ENCODE data around the gene SKAP1. TPM values are rescaled to one million over a fixed set of nuclear protein-coding genes. Genes with fewer than 3 reads are reported as not detected.

SKAP1 gene
- total RNA-seq, 1 donor from 2014 or later = 0.49 TPM

GRCh38 chr17:48240562-48241130 is 189.4 kb downstream of the SKAP1 start:
- Mint-ChIP-seq H3K27me3 (ENCODE audit: low read depth) (peaks cover 5% of the 10 kb centered on the region), H3K27ac (ENCODE audit: unreplicated experiment) (no peak overlapping the region), H3K4me1 (peaks cover 39% of the 10 kb centered on the region), H3K36me3 (ENCODE audit: low read depth) (no peaks in the 10 kb centered on the region), H3K9me3 (peaks cover 4% of the 10 kb centered on the region), H3K4me3 (no peak overlapping the region)
- TF ChIP-seq, protein P1, sequence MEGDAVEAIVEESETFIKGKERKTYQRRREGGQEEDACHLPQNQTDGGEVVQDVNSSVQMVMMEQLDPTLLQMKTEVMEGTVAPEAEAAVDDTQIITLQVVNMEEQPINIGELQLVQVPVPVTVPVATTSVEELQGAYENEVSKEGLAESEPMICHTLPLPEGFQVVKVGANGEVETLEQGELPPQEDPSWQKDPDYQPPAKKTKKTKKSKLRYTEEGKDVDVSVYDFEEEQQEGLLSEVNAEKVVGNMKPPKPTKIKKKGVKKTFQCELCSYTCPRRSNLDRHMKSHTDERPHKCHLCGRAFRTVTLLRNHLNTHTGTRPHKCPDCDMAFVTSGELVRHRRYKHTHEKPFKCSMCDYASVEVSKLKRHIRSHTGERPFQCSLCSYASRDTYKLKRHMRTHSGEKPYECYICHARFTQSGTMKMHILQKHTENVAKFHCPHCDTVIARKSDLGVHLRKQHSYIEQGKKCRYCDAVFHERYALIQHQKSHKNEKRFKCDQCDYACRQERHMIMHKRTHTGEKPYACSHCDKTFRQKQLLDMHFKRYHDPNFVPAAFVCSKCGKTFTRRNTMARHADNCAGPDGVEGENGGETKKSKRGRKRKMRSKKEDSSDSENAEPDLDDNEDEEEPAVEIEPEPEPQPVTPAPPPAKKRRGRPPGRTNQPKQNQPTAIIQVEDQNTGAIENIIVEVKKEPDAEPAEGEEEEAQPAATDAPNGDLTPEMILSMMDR (conservative IDR thresholded peaks at IDR 0.05) = no peak
- no peak for DNase-seq (ENCODE audit: low read depth, low spot score)

DNA sequence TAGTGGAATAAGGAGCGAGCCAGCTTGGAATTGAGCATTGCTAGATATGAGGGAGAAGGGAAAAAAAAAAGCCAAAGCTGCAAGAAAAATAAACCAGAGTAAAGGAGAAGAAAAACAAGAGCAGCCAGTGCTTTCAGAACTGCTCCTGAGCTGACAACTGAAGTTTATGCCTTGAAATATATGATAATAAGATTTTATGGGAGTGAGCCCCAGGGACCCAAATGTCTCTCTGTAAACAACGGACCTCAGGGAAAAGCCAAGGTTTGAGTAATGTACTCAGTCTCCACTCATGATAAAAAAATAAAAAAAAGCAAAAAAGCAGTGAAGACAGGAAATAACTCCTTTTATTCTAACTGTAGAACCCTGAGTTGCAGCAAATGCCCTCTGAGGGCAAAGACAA is 189.9 kb downstream of the SKAP1 start:
- peaks cover 4% of the 10 kb centered on the region for H3K9me3 Mint-ChIP-seq
- H3K27ac Mint-ChIP-seq (ENCODE audit: unreplicated experiment) = no peak overlapping the region
- no peak for DNase-seq (ENCODE audit: low read depth, low spot score)
- H3K27me3 Mint-ChIP-seq (ENCODE audit: low read depth) = peaks cover 10% of the 10 kb centered on the region
- no peak overlapping the region for H3K4me3 Mint-ChIP-seq
- TF ChIP-seq, protein P1 (conservative IDR thresholded peaks at IDR 0.05) = no peak
- H3K36me3 Mint-ChIP-seq (ENCODE audit: low read depth) = no peaks in the 10 kb centered on the region
- H3K4me1 Mint-ChIP-seq = peaks cover 39% of the 10 kb centered on the region

DNA sequence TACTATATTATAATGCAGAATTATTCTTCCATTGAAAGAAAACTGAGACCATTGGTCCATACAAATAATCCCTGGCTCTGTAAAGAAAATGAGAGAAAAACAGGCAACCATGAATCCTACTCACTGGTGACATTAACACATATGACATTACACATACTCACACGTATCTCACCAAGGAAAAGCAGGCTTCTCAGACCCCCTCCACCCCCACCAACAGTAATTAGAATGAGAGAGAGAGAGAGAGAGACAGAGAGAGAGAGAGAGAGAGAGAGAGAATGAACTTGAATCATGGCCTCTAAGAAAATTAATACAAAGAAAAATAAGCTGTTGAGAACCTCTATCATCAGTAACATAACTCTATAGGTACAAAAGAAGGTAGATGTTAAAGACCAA is 190.4 kb downstream of the SKAP1 start:
- no peak overlapping the region for H3K27ac Mint-ChIP-seq (ENCODE audit: unreplicated experiment)

DNA sequence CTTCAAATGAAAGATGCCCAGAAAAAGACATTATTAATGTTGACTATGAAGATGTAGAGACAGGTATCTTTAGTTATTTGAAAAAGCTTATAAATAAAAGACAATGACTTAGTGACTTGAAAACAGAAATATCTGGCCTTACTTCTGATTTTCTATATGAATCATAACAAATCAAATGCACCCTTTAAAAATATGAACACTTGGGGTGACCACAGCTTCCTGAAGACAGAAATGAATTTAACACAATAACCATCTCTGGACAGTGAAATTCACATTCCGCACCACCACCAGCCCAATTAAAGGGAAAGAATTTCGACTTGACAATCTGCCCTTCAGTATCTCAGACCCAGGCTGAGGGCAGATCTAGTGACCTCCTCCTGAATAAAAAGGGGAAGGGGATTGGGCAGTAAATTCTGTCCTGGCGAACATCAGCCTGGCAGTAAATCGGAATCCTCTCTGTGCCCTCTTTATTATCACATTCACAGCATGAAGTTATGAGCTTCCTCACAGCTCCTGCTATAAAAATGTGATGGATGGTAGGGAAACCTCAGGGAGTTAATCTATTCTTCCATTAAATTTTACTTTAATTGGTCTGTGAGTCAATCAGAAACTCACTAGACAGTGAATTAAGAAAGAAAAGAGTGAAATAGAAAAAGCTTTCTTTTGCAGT is 190.9 kb downstream of the SKAP1 start:
- TF ChIP-seq, protein P1 (conservative IDR thresholded peaks at IDR 0.05) = no peak
- no peak for DNase-seq (ENCODE audit: low read depth, low spot score)
- peaks cover 21% of the 10 kb centered on the region for H3K27me3 Mint-ChIP-seq (ENCODE audit: low read depth)
- no peaks in the 10 kb centered on the region for H3K36me3 Mint-ChIP-seq (ENCODE audit: low read depth)
- peaks cover 4% of the 10 kb centered on the region for H3K9me3 Mint-ChIP-seq
- no peak overlapping the region for H3K4me3 Mint-ChIP-seq
- H3K4me1 Mint-ChIP-seq = peaks cover 35% of the 10 kb centered on the region
- H3K27ac Mint-ChIP-seq (ENCODE audit: unreplicated experiment) = no peak overlapping the region

More for the DNA sequence above, 190.4 kb downstream of the SKAP1 start:
- Mint-ChIP-seq H3K4me3 (no peak overlapping the region), H3K4me1 (peaks cover 39% of the 10 kb centered on the region), H3K27me3 (ENCODE audit: low read depth) (peaks cover 16% of the 10 kb centered on the region), H3K36me3 (ENCODE audit: low read depth) (no peaks in the 10 kb centered on the region), H3K9me3 (peaks cover 4% of the 10 kb centered on the region)
- DNase-seq (ENCODE audit: low read depth, low spot score) = no peak
- TF ChIP-seq, protein P1 (conservative IDR thresholded peaks at IDR 0.05) = no peak

GRCh38 chr17:48237456-48237855 is 192.6 kb downstream of the SKAP1 start:
- no peak overlapping the region for H3K4me3 Mint-ChIP-seq
- peaks cover 23% of the 10 kb centered on the region for H3K4me1 Mint-ChIP-seq
- H3K27ac Mint-ChIP-seq (ENCODE audit: unreplicated experiment) = no peak overlapping the region
- TF ChIP-seq, protein P1 (conservative IDR thresholded peaks at IDR 0.05) = no peak
- peaks cover 35% of the 10 kb centered on the region for H3K27me3 Mint-ChIP-seq (ENCODE audit: low read depth)
- no peaks in the 10 kb centered on the region for H3K36me3 Mint-ChIP-seq (ENCODE audit: low read depth)
- peaks cover 4% of the 10 kb centered on the region for H3K9me3 Mint-ChIP-seq
- DNase-seq (ENCODE audit: low read depth, low spot score) = no peak

All from neural crest cell (in vitro differentiated cells).